ENCODE data around the gene TTLL10.

DNA sequence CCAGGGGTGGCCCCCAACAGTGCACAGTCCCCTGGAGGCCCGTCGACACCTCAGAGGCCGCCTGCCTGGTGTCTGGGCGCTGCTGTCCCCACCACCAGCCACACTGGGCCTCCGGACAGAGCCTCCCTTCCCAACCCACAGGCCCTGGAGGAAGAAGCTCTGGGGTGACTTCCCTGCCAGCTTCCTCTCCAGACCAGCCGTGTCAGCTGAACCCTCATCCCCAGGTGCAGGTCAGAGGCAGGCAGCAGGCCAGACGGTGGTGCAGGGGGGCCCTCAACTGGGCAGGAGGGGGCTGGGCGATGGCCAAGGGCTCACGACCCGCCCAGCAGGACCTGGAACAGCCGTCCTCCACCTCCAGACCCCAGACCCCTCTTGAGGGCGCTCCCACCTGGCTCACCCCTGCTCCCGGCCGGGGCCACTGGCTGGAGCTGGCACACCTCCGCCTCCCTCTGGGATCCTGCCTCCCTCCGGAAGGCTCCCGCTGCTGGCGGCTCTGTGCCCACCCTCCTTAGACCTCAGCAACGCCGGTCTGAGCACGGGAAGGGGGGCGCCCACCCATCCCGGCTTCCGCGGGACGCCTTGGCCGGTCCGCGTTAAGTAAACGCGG, 32.2 kb downstream of the TTLL10 start:
- TF ChIP-seq CTCF (IDR thresholded peaks at IDR 0.05) (no peak), POLR2A (IDR thresholded peaks at IDR 0.05) (no peak)
